H1 (cell line): ENCODE data around the gene C1QL3. TPM values are rescaled to one million over a fixed set of nuclear protein-coding genes. Genes with fewer than 3 reads are reported as not detected.

Experiments used
- CTCF ChIA-PET: fragments of 300-600 bp; sonication (Branson Sonifier 250); formaldehyde crosslinking; loops from one replicate; lab custom pipeline; 2021; ENCODE audit not compliant: partially characterized antibody; lab: Charles Lee
- POLR2A ChIA-PET: fragments of 300-600 bp; sonication (Branson Sonifier 250); formaldehyde crosslinking; loops from one replicate; lab custom pipeline; 2021; ENCODE audit warnings: inconsistent platforms; ENCODE audit not compliant: partially characterized antibody; lab: Charles Lee
- DNase-seq, 2 experiments: peaks; one replicate each; pipeline versions ENCODE4 v3.0.0 to v3.0.0-alpha.2; 2010 to 2022; ENCODE audit warnings: low spot score in 2 of 2, low read depth in 1 of 2, mixed read lengths in 1 of 2
- FAIRE-seq: peaks from 2 replicates; lab custom pipeline; 2011; peaks lifted over from hg19 to GRCh38; lab: Jason Lieb, UNC
- H2AFZ ChIP-seq: 2 replicates; pipeline ENCODE4 v1.8.1; 2012; ENCODE audit warnings: low read length, inconsistent platforms
- H2AK5ac ChIP-seq: 2 replicates; pipeline ENCODE4 v1.6.1; 2013; ENCODE audit warnings: low read depth, low read length
- H2BK120ac ChIP-seq: replicated peaks from 2 replicates; pipeline ENCODE3; 2013; ENCODE audit warnings: low read depth, low read length, inconsistent platforms
- H2BK12ac ChIP-seq: 2 replicates; pipeline ENCODE4 v1.6.1; 2013; ENCODE audit warnings: low read depth, low read length
- H2BK15ac ChIP-seq: 2 replicates; pipeline ENCODE4 v1.6.1; 2013; ENCODE audit warnings: low read length
- H2BK20ac ChIP-seq: 2 replicates; pipeline ENCODE4 v1.6.1; 2013; ENCODE audit warnings: low read length
- H2BK5ac ChIP-seq: 2 replicates; pipeline ENCODE4 v1.6.1; 2013; ENCODE audit warnings: low read depth, low read length
- H3K14ac ChIP-seq: 2 replicates; pipeline ENCODE4 v1.6.1; 2013; ENCODE audit warnings: inconsistent platforms; ENCODE audit not compliant: insufficient read length
- H3K18ac ChIP-seq: 2 replicates; pipeline ENCODE4 v1.6.1; 2013; ENCODE audit warnings: low read length; ENCODE audit errors: extremely low read depth
- H3K23ac ChIP-seq: 2 replicates; pipeline ENCODE4 v1.6.1; 2013; ENCODE audit warnings: inconsistent platforms; ENCODE audit not compliant: insufficient read length
- H3K23me2 ChIP-seq: 2 replicates; pipeline ENCODE4 v1.6.1; 2013; ENCODE audit warnings: low read depth, low read length
- H3K27ac ChIP-seq: 2 replicates; pipeline ENCODE4 v1.6.1; 2011; ENCODE audit warnings: low read depth, low read length, inconsistent platforms
- H3K27me3 ChIP-seq, 4 experiments: replicated peaks in 1 of 4; 1 replicate in 1 of 4; 2 replicates in 3 of 4; pipeline versions ENCODE4 v1.6.1 to v1.8.1; 2011 to 2013; ENCODE audit warnings: low read length in 3 of 4, mild to moderate bottlenecking in 3 of 4, inconsistent platforms in 2 of 4, mixed read lengths in 2 of 4, moderate library complexity in 1 of 4; ENCODE audit not compliant: control insufficient read depth in 3 of 4, insufficient read depth in 3 of 4; ENCODE audit errors: extremely low read depth in 1 of 4
- H3K36me3 ChIP-seq, 4 experiments: 2 replicates each; pipeline versions ENCODE4 v1.6.1 to v1.8.1; 2011 to 2013; ENCODE audit warnings: mild to moderate bottlenecking in 4 of 4, low read length in 3 of 4, moderate library complexity in 2 of 4, control low read depth in 1 of 4, inconsistent platforms in 1 of 4; ENCODE audit not compliant: insufficient read depth in 4 of 4, control insufficient read depth in 2 of 4
- H3K4ac ChIP-seq: replicated peaks from 2 replicates; pipeline ENCODE3; 2013; ENCODE audit warnings: low read length, low read depth, mixed read lengths, inconsistent platforms; ENCODE audit not compliant: insufficient read length
- H3K4me1 ChIP-seq, 4 experiments: replicated peaks in 1 of 4; 1 replicate in 1 of 4; 2 replicates in 3 of 4; pipeline versions ENCODE4 v1.6.1 to v1.8.1; 2011 to 2013; ENCODE audit warnings: low read length in 3 of 4, inconsistent platforms in 2 of 4, mixed read lengths in 1 of 4; ENCODE audit not compliant: insufficient read depth in 4 of 4, control insufficient read depth in 3 of 4
- H3K4me2 ChIP-seq, 2 experiments: 2 replicates each; pipeline versions ENCODE4 v1.6.1 to v1.8.1; 2011 to 2013; ENCODE audit warnings: low read depth in 2 of 2, low read length in 2 of 2, control low read depth in 1 of 2, inconsistent platforms in 1 of 2, mild to moderate bottlenecking in 1 of 2; ENCODE audit not compliant: insufficient read depth in 1 of 2
- H3K4me3 ChIP-seq, 4 experiments: fragments of 200-600, 300-600 bp in 1 of 4; sonication (generic), shearing (Covaris generic), sonication (Bioruptor Twin) in 1 of 4; 2 replicates each; pipeline versions ENCODE4 v1.5.1 to v1.8.1; 2011 to 2016; ENCODE audit warnings: low read length in 4 of 4, low read depth in 3 of 4, control low read depth in 2 of 4, inconsistent platforms in 2 of 4, mild to moderate bottlenecking in 2 of 4, mixed read lengths in 1 of 4, moderate library complexity in 1 of 4; ENCODE audit not compliant: insufficient read depth in 2 of 4; ENCODE audit errors: extremely low read depth in 1 of 4
- H3K56ac ChIP-seq: replicated peaks from 2 replicates; pipeline ENCODE3; 2013; ENCODE audit warnings: low read depth, mild to moderate bottlenecking, mixed read lengths, low read length, inconsistent platforms; ENCODE audit not compliant: insufficient read length
- H3K79me1 ChIP-seq: 2 replicates; pipeline ENCODE4 v1.6.1; 2013; ENCODE audit warnings: low read depth, low read length, control low read depth
- H3K79me2 ChIP-seq, 2 experiments: 2 replicates each; pipeline versions ENCODE4 v1.6.1 to v1.8.1; 2012 to 2013; ENCODE audit warnings: low read length in 2 of 2, mild to moderate bottlenecking in 2 of 2, inconsistent platforms in 1 of 2; ENCODE audit not compliant: insufficient read depth in 2 of 2, control insufficient read depth in 1 of 2
- H3K9ac ChIP-seq, 4 experiments: replicated peaks in 1 of 4; 1 replicate in 1 of 4; 2 replicates in 3 of 4; pipeline versions ENCODE4 v1.6.1 to v1.8.1; 2011 to 2013; ENCODE audit warnings: low read depth in 3 of 4, low read length in 3 of 4, control low read depth in 2 of 4, mild to moderate bottlenecking in 2 of 4, moderate library complexity in 2 of 4, inconsistent platforms in 1 of 4; ENCODE audit errors: extremely low read depth in 1 of 4
- H3K9me3 ChIP-seq, 2 experiments: 2 replicates each; pipeline versions ENCODE4 v1.6.1 to v1.8.1; 2012 to 2013; ENCODE audit warnings: mild to moderate bottlenecking in 2 of 2, moderate library complexity in 2 of 2, control low read depth in 1 of 2, inconsistent platforms in 1 of 2, low read depth in 1 of 2, low read length in 1 of 2, mixed read lengths in 1 of 2; ENCODE audit not compliant: insufficient read depth in 2 of 2
- H4K20me1 ChIP-seq, 2 experiments: replicated peaks in 1 of 2; 2 replicates each; pipeline versions ENCODE3 to v1.8.1; 2011 to 2013; ENCODE audit warnings: inconsistent platforms in 2 of 2, low read length in 2 of 2, mild to moderate bottlenecking in 1 of 2; ENCODE audit not compliant: insufficient read depth in 2 of 2, control insufficient read depth in 1 of 2
- H4K5ac ChIP-seq: 2 replicates; pipeline ENCODE4 v1.6.1; 2013; ENCODE audit warnings: low read length, low read depth, mixed read lengths, inconsistent platforms; ENCODE audit not compliant: insufficient read length
- H4K8ac ChIP-seq: 2 replicates; pipeline ENCODE4 v1.8.0; 2013; ENCODE audit warnings: mild to moderate bottlenecking, moderate library complexity, low read length, inconsistent platforms; ENCODE audit not compliant: insufficient read depth; ENCODE audit errors: extremely low read depth
- H4K91ac ChIP-seq: replicated peaks from 2 replicates; pipeline ENCODE3; 2013; ENCODE audit warnings: low read length, mixed read lengths, inconsistent platforms; ENCODE audit not compliant: insufficient read length
- BCL11A ChIP-seq, 2 experiments: IDR thresholded peaks; one replicate each; pipeline ENCODE4 v1.6.1; 2011; ENCODE audit warnings: low read depth in 2 of 2, low read length in 2 of 2, mild to moderate bottlenecking in 2 of 2
- CHD1 ChIP-seq: IDR thresholded peaks from 2 replicates; pipeline ENCODE4 v1.6.1; 2012; ENCODE audit warnings: low read depth, low read length, improper control_type of control experiment
- EP300 ChIP-seq, 2 experiments: IDR thresholded peaks; 1 replicate in 1 of 2; 2 replicates in 1 of 2; pipeline ENCODE4 v1.6.1; 2011 to 2012; ENCODE audit warnings: low read depth in 2 of 2, low read length in 2 of 2, mild to moderate bottlenecking in 2 of 2, borderline replicate concordance in 1 of 2, inconsistent platforms in 1 of 2, moderate library complexity in 1 of 2
- FOSL1 ChIP-seq: IDR thresholded peaks from 2 replicates; pipeline ENCODE4 v1.6.1; 2011; ENCODE audit warnings: mild to moderate bottlenecking, low read depth, low read length, moderate library complexity; ENCODE audit not compliant: insufficient read depth
- HDAC2 ChIP-seq, 2 experiments: fragments of 300-600 bp in 1 of 2; sonication (generic) in 1 of 2; IDR thresholded peaks; 2 replicates each; pipeline ENCODE4 v1.6.1; 2011 to 2012; ENCODE audit warnings: low read depth in 2 of 2, low read length in 2 of 2, mild to moderate bottlenecking in 2 of 2, moderate library complexity in 2 of 2, borderline replicate concordance in 1 of 2, inconsistent platforms in 1 of 2
- MAX ChIP-seq: IDR thresholded peaks from 2 replicates; pipeline ENCODE4 v1.6.1; 2012; ENCODE audit warnings: inconsistent platforms
- SP2 ChIP-seq: IDR thresholded peaks from 2 replicates; pipeline ENCODE4 v1.6.1; 2012; ENCODE audit warnings: mild to moderate bottlenecking, low read length, inconsistent platforms
- SP4 ChIP-seq: IDR thresholded peaks from 2 replicates; pipeline ENCODE4 v1.6.1; 2012; ENCODE audit warnings: low read length, inconsistent platforms
- TAF1 ChIP-seq: IDR thresholded peaks from 2 replicates; pipeline ENCODE4 v1.6.1; 2011; ENCODE audit warnings: mild to moderate bottlenecking, low read depth, low read length
- WGBS, 2 experiments: shearing (Covaris generic) in 1 of 2; methylation state at CpG; one replicate each; pipeline versions ENCODE4 v1.1.6 to v1.1.7; 2013 to 2015; ENCODE audit warnings: low lambda C conversion rate in 2 of 2, mixed read lengths in 2 of 2, inconsistent platforms in 1 of 2, low coverage in 1 of 2, missing lambda C conversion rate in 1 of 2; ENCODE audit not compliant: insufficient replicate concordance in 2 of 2, insufficient coverage in 1 of 2, insufficient read length in 1 of 2; ENCODE audit errors: extremely low coverage in 1 of 2, missing lambda C conversion rate in 1 of 2; 5-methylcytosine and 5-hydroxymethylcytosine counted together
- polyA plus RNA-seq, 7 experiments: library from polyadenylated mRNA; depleted of rRNA in 3 of 7; stranded (reverse) in 5 of 7; unstranded in 2 of 7; fragments of >200 nt in 5 of 7; fragments of 200-250 nt in 2 of 7; gene quantifications; 1 replicate in 5 of 7; 2 replicates in 1 of 7; 4 replicates in 1 of 7; pipeline versions ENCODE4 v1.2.1 to v1.2.3, GENCODE V29; 2011 to 2013; ENCODE audit warnings: missing spikeins in 2 of 7, mixed read lengths in 2 of 7
- total RNA-seq: library from RNA; stranded (reverse); fragmentation: NEBNext Ultra II Directional; extraction: Animal tissue kit (Norgen Biotek cat#: 25700); gene quantifications from 2 replicates; pipeline ENCODE4 v1.2.1, GENCODE V29; 2021

Gene C1QL3
- total and polyA plus RNA-seq, 2 of the 8 experiments (the other 6 are each of a cell fraction or from before 2014, with no cell fraction given): 1.0 to 1.8 TPM

- no peaks in the 10 kb centered on the region for H3K9me3 ChIP-seq
- H3K14ac ChIP-seq: no peak overlapping the region
These were observed 41.2 kb upstream of the C1QL3 start for GRCh38 chr10:16562891-16563290.

More at GRCh38 chr10:16562891-16563290, 41.2 kb upstream of the C1QL3 start:
- H2BK12ac ChIP-seq: no peak overlapping the region
- H3K27me3 ChIP-seq: no peaks in the 10 kb centered on the region
- H3K9ac ChIP-seq: no peak overlapping the region
- H3K56ac ChIP-seq: no peak overlapping the region
- no peak overlapping the region for H3K4me2 ChIP-seq
- ChIA-PET CTCF (interaction anchor here (0.5 to 1.0 kb wide), 3 partner anchors 14 to 124 kb away, joined by 3 read pairs; no protein-coding TSS in a partner anchor), POLR2A (interaction anchor here (1.1 kb wide), 1 partner anchor 10 kb away, joined by 3 read pairs; no protein-coding TSS in a partner anchor)
- DNase-seq (no peak), FAIRE-seq (no peak)
- H2BK20ac ChIP-seq: no peak overlapping the region
- H4K8ac ChIP-seq: no peak overlapping the region
- no peaks in the 10 kb centered on the region for H4K20me1 ChIP-seq
- no peak overlapping the region for H3K4me3 ChIP-seq
- no peak overlapping the region for H3K27ac ChIP-seq
- no peak overlapping the region for H2BK15ac ChIP-seq
- no peak overlapping the region for H2AFZ ChIP-seq
- TF ChIP-seq SP2 (no peak), EP300 (IDR thresholded peaks at IDR 0.05; ENCODE audit: borderline replicate concordance in 1 of 2, low read depth in 2 of 2, low read length in 2 of 2) (no peak), FOSL1 (no peak), TAF1 (no peak), HDAC2 (IDR thresholded peaks at IDR 0.05; ENCODE audit: borderline replicate concordance in 1 of 2, low read depth in 2 of 2, low read length in 2 of 2) (no peak), BCL11A (IDR thresholded peaks at IDR 0.05; ENCODE audit: low read depth in 2 of 2, low read length in 2 of 2) (no peak), CHD1 (no peak), SP4 (no peak), MAX (no peak)
- peaks cover 2% of the 10 kb centered on the region; the same call in 1 of the 2 replicates for H3K23me2 ChIP-seq
- no peak overlapping the region for H2BK120ac ChIP-seq
- H3K79me2 ChIP-seq: no peaks in the 10 kb centered on the region
- no peak overlapping the region for H4K5ac ChIP-seq
- no peak overlapping the region for H3K4ac ChIP-seq
- no peak overlapping the region for H4K91ac ChIP-seq
- no peaks in the 10 kb centered on the region for H3K79me1 ChIP-seq
- H3K36me3 ChIP-seq: no peaks in the 10 kb centered on the region
- H3K18ac ChIP-seq: no peak overlapping the region
- no peak overlapping the region for H3K23ac ChIP-seq
- no peak overlapping the region for H2BK5ac ChIP-seq
- H2AK5ac ChIP-seq: no peak overlapping the region
- 89% methylated on average over 6 of the region's 6 CpGs; no CpG with 5 or more reads in 1 of the 2 experiments for WGBS, 2 experiments
- H3K4me1 ChIP-seq: 0 out of 7 replicates have a peak, but pooled peaks cover 0 to 3% (median under 1%) of the 10 kb centered on the region in 4 experiments
